Endothelial cell (in vitro differentiated cells): ENCODE measurements around the gene FTCD. TPM values are rescaled to one million over a fixed set of nuclear protein-coding genes. Genes with fewer than 3 reads are reported as not detected.

Experiments used
- DNase-seq: peaks from one replicate; pipeline ENCODE4 v3.0.0; 2021; ENCODE audit warnings: low spot score
- H3K27ac Mint-ChIP-seq: one replicate; pipeline ENCODE4 v1.8.0; 2021; ENCODE audit warnings: mixed read lengths, inconsistent platforms; ENCODE audit not compliant: unreplicated experiment
- H3K27me3 Mint-ChIP-seq: one replicate; pipeline ENCODE4 v1.8.0; 2021; ENCODE audit warnings: mild to moderate bottlenecking, moderate library complexity, mixed read lengths, inconsistent platforms; ENCODE audit not compliant: unreplicated experiment
- H3K36me3 Mint-ChIP-seq: one replicate; pipeline ENCODE4 v1.8.0; 2021; ENCODE audit warnings: mild to moderate bottlenecking, low read depth, mixed read lengths, inconsistent platforms; ENCODE audit not compliant: unreplicated experiment
- H3K4me1 Mint-ChIP-seq: one replicate; pipeline ENCODE4 v1.8.0; 2021; ENCODE audit warnings: mild to moderate bottlenecking, mixed read lengths, inconsistent platforms; ENCODE audit not compliant: unreplicated experiment
- H3K4me3 Mint-ChIP-seq: one replicate; pipeline ENCODE4 v1.8.0; 2021; ENCODE audit warnings: mild to moderate bottlenecking, mixed read lengths, inconsistent platforms; ENCODE audit not compliant: unreplicated experiment
- H3K9me3 Mint-ChIP-seq: one replicate; pipeline ENCODE4 v1.8.0; 2021; ENCODE audit warnings: mixed read lengths, inconsistent platforms; ENCODE audit not compliant: unreplicated experiment
- total RNA-seq: library from RNA; stranded (reverse); fragmentation: NEBNext Ultra II Directional; extraction: Animal tissue kit (Norgen Biotek cat#: 25700); gene quantifications from one replicate; pipeline ENCODE4 v1.2.1, GENCODE V29; 2021; ENCODE audit not compliant: unreplicated experiment
- TF ChIP-seq, protein P1 (sequence below): fragments of 200-600 bp; sonication (generic); IDR thresholded peaks from one replicate; pipeline ENCODE4 v1.5.0; 2021; ENCODE audit warnings: antibody characterized with exemption; ENCODE audit not compliant: unreplicated experiment

The FTCD gene
- total RNA-seq, 1 donor from 2014 or later, result 1.5 TPM

DNA sequence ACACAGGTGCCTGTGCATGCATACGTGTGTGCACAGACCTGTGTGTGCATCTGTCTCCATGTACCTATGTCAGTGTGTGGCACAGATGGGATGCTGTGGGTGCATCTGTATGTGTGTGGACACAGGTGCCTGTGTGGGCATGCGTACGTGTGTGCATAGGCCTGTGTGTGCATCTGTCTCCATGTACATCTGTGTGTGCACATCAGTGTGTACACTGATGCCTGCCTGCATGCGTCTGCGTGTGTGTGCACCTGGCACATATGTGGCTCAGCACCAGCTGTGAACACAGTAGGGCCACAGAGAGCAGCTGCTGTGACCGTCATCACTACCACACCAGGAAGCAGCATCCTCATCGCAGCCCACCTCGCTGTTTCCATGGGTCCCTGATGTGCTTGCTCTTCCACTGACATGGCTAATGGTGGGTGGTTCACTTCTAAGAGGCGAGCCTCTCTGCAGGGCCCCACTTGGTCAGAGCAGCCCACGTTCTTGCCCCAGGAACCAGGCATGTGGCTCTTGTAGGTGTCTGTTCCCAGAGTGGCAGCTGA, 38.5 kb upstream of the FTCD start:
- peaks cover 58% of the 10 kb centered on the region for H3K36me3 Mint-ChIP-seq
- H3K27me3 Mint-ChIP-seq, result peaks cover 14% of the 10 kb centered on the region
- no peak for DNase-seq
- no peak overlapping the region for H3K27ac Mint-ChIP-seq
- TF ChIP-seq, protein P1, sequence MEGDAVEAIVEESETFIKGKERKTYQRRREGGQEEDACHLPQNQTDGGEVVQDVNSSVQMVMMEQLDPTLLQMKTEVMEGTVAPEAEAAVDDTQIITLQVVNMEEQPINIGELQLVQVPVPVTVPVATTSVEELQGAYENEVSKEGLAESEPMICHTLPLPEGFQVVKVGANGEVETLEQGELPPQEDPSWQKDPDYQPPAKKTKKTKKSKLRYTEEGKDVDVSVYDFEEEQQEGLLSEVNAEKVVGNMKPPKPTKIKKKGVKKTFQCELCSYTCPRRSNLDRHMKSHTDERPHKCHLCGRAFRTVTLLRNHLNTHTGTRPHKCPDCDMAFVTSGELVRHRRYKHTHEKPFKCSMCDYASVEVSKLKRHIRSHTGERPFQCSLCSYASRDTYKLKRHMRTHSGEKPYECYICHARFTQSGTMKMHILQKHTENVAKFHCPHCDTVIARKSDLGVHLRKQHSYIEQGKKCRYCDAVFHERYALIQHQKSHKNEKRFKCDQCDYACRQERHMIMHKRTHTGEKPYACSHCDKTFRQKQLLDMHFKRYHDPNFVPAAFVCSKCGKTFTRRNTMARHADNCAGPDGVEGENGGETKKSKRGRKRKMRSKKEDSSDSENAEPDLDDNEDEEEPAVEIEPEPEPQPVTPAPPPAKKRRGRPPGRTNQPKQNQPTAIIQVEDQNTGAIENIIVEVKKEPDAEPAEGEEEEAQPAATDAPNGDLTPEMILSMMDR, result no peak
- peaks cover 7% of the 10 kb centered on the region for H3K4me1 Mint-ChIP-seq
- peak overlapping the region; percentile 73 for H3K4me3 Mint-ChIP-seq
- no peaks in the 10 kb centered on the region for H3K9me3 Mint-ChIP-seq

DNA sequence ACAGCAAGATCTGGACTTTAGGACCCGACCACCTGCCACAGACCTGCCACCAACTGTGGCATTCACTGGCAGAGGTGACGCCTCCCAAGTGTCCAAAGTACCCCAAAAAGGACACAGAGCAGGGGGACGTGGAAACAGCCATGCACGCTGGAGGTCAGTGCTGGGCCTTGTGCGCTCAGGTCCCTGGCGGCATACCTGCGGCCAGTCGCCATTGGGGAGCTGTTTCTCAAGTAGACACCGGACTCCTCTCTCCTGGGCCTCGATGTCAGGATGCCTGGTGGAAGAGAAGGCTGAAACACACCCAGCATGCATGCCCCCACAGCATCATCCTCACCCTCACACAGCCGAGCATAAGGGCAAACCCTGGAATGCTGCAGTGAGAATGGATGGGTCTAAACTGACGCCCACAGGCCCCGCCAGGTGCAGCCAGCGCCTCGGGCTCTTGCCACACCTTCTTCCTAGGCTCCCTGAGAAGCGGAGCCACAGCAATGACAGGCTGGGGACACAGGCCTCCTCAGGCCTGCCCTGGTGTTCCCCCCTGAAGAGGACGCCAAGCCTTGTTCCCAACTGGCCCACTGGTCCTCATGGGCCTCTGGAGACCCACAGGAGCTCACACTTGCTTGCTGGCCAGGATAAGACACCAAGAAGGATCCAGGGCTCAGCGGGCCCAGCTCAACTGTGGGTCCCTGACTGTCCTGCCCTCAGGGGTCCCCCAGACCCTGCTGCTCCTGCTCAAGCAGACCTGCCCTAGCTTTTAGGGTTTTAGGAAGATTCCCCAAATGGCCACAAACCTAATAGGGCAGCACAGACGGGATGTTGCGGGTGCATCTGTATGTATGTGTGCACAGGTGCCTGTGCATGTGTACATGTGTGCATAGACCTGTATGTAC, 36.6 kb upstream of the FTCD start:
- TF ChIP-seq, protein P1, result no peak
- Mint-ChIP-seq H3K4me3 (no peak overlapping the region), H3K27ac (no peak overlapping the region), H3K9me3 (no peaks in the 10 kb centered on the region), H3K27me3 (peaks cover 20% of the 10 kb centered on the region), H3K4me1 (peaks cover 22% of the 10 kb centered on the region), H3K36me3 (peaks cover 53% of the 10 kb centered on the region)
- no peak for DNase-seq

DNA sequence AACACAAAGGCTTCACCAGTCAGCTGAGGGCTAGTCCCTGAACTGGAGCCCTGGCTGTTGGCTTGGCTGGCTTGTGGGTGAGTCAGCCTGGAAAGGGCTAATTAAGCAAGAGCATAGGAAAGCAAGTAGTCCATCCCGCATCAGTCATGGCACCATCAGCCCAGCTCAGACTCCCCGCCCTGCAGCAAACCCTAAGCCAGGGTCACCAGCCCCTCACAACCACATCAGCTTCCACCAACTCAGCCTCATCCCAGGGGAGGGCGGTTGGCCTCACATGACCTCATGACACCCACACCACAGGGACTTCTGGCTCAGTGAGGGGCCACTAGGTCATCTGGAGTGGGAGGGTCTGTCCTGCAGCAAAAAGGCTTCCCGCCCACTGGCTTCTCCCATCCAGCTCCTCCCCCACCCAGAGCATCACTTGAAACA, 35.9 kb upstream of the FTCD start:
- no peak overlapping the region for H3K4me3 Mint-ChIP-seq
- no peak overlapping the region for H3K27ac Mint-ChIP-seq
- no peaks in the 10 kb centered on the region for H3K9me3 Mint-ChIP-seq
- peaks cover 22% of the 10 kb centered on the region for H3K4me1 Mint-ChIP-seq
- H3K27me3 Mint-ChIP-seq, result peaks cover 20% of the 10 kb centered on the region
- DNase-seq, result no peak
- TF ChIP-seq, protein P1, result no peak
- H3K36me3 Mint-ChIP-seq, result peaks cover 49% of the 10 kb centered on the region

DNA sequence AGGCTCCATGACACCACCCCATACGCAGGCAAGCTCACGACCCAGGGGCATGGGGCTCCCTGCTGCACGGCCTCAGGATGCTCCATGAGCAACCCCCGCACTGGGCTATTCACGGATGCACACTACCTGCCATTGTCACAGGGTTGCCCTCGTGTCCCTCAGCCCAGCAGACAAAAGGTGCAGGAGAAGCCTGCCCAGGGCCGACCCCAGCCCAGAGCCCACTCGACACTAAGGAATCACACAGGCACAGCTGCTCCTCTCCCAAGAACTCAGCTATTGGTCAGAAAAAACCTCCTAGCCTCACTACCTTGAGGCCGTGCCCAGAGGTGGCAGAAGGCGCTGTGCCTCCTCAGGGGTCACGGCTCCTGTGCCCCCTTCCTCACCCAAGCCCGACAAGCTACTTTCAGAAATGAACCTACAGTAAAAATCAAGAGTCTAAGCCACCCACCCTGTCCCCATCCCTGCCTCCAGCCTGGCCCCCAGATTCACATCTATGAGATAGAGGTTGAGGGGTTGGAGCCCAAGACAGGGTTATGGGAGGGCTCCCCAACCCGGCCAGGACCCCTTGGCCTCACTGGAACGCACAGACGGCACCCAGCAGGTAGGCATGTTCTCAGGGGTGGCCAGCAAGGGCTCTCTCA, 35.2 kb upstream of the FTCD start:
- Mint-ChIP-seq H3K27ac (peak overlapping the region; percentile 57), H3K9me3 (no peaks in the 10 kb centered on the region), H3K27me3 (peaks cover 20% of the 10 kb centered on the region), H3K36me3 (peaks cover 47% of the 10 kb centered on the region), H3K4me3 (no peak overlapping the region), H3K4me1 (peaks cover 23% of the 10 kb centered on the region)
- TF ChIP-seq, protein P1, result no peak
- DNase-seq, result no peak
